ENCODE data around the gene TRAPPC2B.

The TRAPPC2B gene

GRCh38 chr19:57362997-57363687 is at the start of gene TRAPPC2B, which contains the start of gene ZNF547:
TRAPPC2B (plus strand) TSS chr19:57363551; CDS start chr19:57364834, 1,283 bp downstream.
ZNF547 (plus strand) TSS chr19:57363551; CDS start chr19:57368556, 5,005 bp downstream.
- Histone ChIP-seq H3K9me3 (ENCODE audit: control insufficient read depth, low read length) (no peaks in the 10 kb centered on the region), H3K27me3 (ENCODE audit: control insufficient read depth, insufficient read depth, low read length) (no peaks in the 10 kb centered on the region), H3K36me3 (ENCODE audit: control insufficient read depth, insufficient read depth, low read length) (no peaks in the 10 kb centered on the region), H3K4me3 (ENCODE audit: low read length) (peak within 1 kb of the TSS; percentile 80), H3K9ac (ENCODE audit: low read length) (peak within 1 kb of the TSS; percentile 76), H3K4me1 (ENCODE audit: control insufficient read depth, insufficient read depth, low read length) (peaks cover 4% of the 10 kb centered on the region)

GRCh38 chr19:57314146-57314545 is 49.2 kb upstream of the TRAPPC2B start:
- no peaks in the 10 kb centered on the region for H3K9me3 ChIP-seq (ENCODE audit: control insufficient read depth, low read length)
- H3K9ac ChIP-seq (ENCODE audit: low read length) = no peak overlapping the region
- peaks cover 23% of the 10 kb centered on the region for H3K27me3 ChIP-seq (ENCODE audit: control insufficient read depth, insufficient read depth, low read length)
- H3K4me3 ChIP-seq (ENCODE audit: low read length) = no peak overlapping the region
- H3K4me1 ChIP-seq (ENCODE audit: control insufficient read depth, insufficient read depth, low read length) = no peaks in the 10 kb centered on the region
- no peaks in the 10 kb centered on the region for H3K36me3 ChIP-seq (ENCODE audit: control insufficient read depth, insufficient read depth, low read length)

GRCh38 chr19:57317503-57317902 is 45.8 kb upstream of the TRAPPC2B start:
- Histone ChIP-seq H3K4me3 (ENCODE audit: low read length) (no peak overlapping the region), H3K9ac (ENCODE audit: low read length) (no peak overlapping the region), H3K9me3 (ENCODE audit: control insufficient read depth, low read length) (no peaks in the 10 kb centered on the region), H3K27me3 (ENCODE audit: control insufficient read depth, insufficient read depth, low read length) (peaks cover 23% of the 10 kb centered on the region), H3K4me1 (ENCODE audit: control insufficient read depth, insufficient read depth, low read length) (peaks cover 18% of the 10 kb centered on the region), H3K36me3 (ENCODE audit: control insufficient read depth, insufficient read depth, low read length) (no peaks in the 10 kb centered on the region)

GRCh38 chr19:57319869-57320179 is 43.5 kb upstream of the TRAPPC2B start:
- Histone ChIP-seq H3K27me3 (ENCODE audit: control insufficient read depth, insufficient read depth, low read length) (peaks cover 23% of the 10 kb centered on the region), H3K36me3 (ENCODE audit: control insufficient read depth, insufficient read depth, low read length) (peaks cover under 1% of the 10 kb centered on the region), H3K4me1 (ENCODE audit: control insufficient read depth, insufficient read depth, low read length) (peaks cover 18% of the 10 kb centered on the region), H3K4me3 (ENCODE audit: low read length) (peak overlapping the region; percentile 93), H3K9ac (ENCODE audit: low read length) (peak overlapping the region; percentile 96), H3K9me3 (ENCODE audit: control insufficient read depth, low read length) (no peaks in the 10 kb centered on the region)

GRCh38 chr19:57320180-57321084 is 42.9 kb upstream of the TRAPPC2B start, which contains the start of gene ZNF543:
ZNF543 (plus strand) TSS chr19:57320472; CDS start chr19:57320854, 382 bp downstream.
- Histone ChIP-seq H3K9ac (ENCODE audit: low read length) (peak within 1 kb of the TSS; percentile 96), H3K9me3 (ENCODE audit: control insufficient read depth, low read length) (no peaks in the 10 kb centered on the region), H3K4me3 (ENCODE audit: low read length) (peak within 1 kb of the TSS; percentile 93), H3K4me1 (ENCODE audit: control insufficient read depth, insufficient read depth, low read length) (peaks cover 18% of the 10 kb centered on the region), H3K27me3 (ENCODE audit: control insufficient read depth, insufficient read depth, low read length) (peaks cover 23% of the 10 kb centered on the region), H3K36me3 (ENCODE audit: control insufficient read depth, insufficient read depth, low read length) (peaks cover 6% of the 10 kb centered on the region)

- no peaks in the 10 kb centered on the region for H3K9me3 ChIP-seq (ENCODE audit: control insufficient read depth, low read length)
- peaks cover 6% of the 10 kb centered on the region for H3K36me3 ChIP-seq (ENCODE audit: control insufficient read depth, insufficient read depth, low read length)
- peaks cover 17% of the 10 kb centered on the region for H3K27me3 ChIP-seq (ENCODE audit: control insufficient read depth, insufficient read depth, low read length)
- H3K9ac ChIP-seq (ENCODE audit: low read length) = peak overlapping the region; percentile 96
- peak overlapping the region; percentile 93 for H3K4me3 ChIP-seq (ENCODE audit: low read length)
- peaks cover 18% of the 10 kb centered on the region for H3K4me1 ChIP-seq (ENCODE audit: control insufficient read depth, insufficient read depth, low read length)
These were observed 42.2 kb upstream of the TRAPPC2B start for GRCh38 chr19:57321116-57321515.

- Histone ChIP-seq H3K9ac (ENCODE audit: low read length) (peak overlapping the region; percentile 96), H3K27me3 (ENCODE audit: control insufficient read depth, insufficient read depth, low read length) (peaks cover 11% of the 10 kb centered on the region), H3K36me3 (ENCODE audit: control insufficient read depth, insufficient read depth, low read length) (peaks cover 9% of the 10 kb centered on the region), H3K4me1 (ENCODE audit: control insufficient read depth, insufficient read depth, low read length) (peaks cover 18% of the 10 kb centered on the region), H3K4me3 (ENCODE audit: low read length) (no peak overlapping the region), H3K9me3 (ENCODE audit: control insufficient read depth, low read length) (no peaks in the 10 kb centered on the region)
These were observed 41.6 kb upstream of the TRAPPC2B start for GRCh38 chr19:57321751-57322150.

GRCh38 chr19:57324992-57325391 is 38.4 kb upstream of the TRAPPC2B start:
- Histone ChIP-seq H3K4me3 (ENCODE audit: low read length) (no peak overlapping the region), H3K27me3 (ENCODE audit: control insufficient read depth, insufficient read depth, low read length) (no peaks in the 10 kb centered on the region), H3K4me1 (ENCODE audit: control insufficient read depth, insufficient read depth, low read length) (peaks cover 14% of the 10 kb centered on the region), H3K9ac (ENCODE audit: low read length) (no peak overlapping the region), H3K9me3 (ENCODE audit: control insufficient read depth, low read length) (peaks cover 4% of the 10 kb centered on the region), H3K36me3 (ENCODE audit: control insufficient read depth, insufficient read depth, low read length) (peaks cover 31% of the 10 kb centered on the region)

GRCh38 chr19:57327993-57328392 is 35.4 kb upstream of the TRAPPC2B start:
- H3K36me3 ChIP-seq (ENCODE audit: control insufficient read depth, insufficient read depth, low read length) = peaks cover 31% of the 10 kb centered on the region
- H3K27me3 ChIP-seq (ENCODE audit: control insufficient read depth, insufficient read depth, low read length) = no peaks in the 10 kb centered on the region
- H3K9ac ChIP-seq (ENCODE audit: low read length) = no peak overlapping the region
- H3K4me3 ChIP-seq (ENCODE audit: low read length) = no peak overlapping the region
- H3K9me3 ChIP-seq (ENCODE audit: control insufficient read depth, low read length) = peaks cover 4% of the 10 kb centered on the region
- no peaks in the 10 kb centered on the region for H3K4me1 ChIP-seq (ENCODE audit: control insufficient read depth, insufficient read depth, low read length)

GRCh38 chr19:57334191-57334590 is 29.2 kb upstream of the TRAPPC2B start:
- no peaks in the 10 kb centered on the region for H3K27me3 ChIP-seq (ENCODE audit: control insufficient read depth, insufficient read depth, low read length)
- no peak overlapping the region for H3K9ac ChIP-seq (ENCODE audit: low read length)
- H3K4me3 ChIP-seq (ENCODE audit: low read length) = no peak overlapping the region
- H3K9me3 ChIP-seq (ENCODE audit: control insufficient read depth, low read length) = peaks cover 2% of the 10 kb centered on the region
- no peaks in the 10 kb centered on the region for H3K4me1 ChIP-seq (ENCODE audit: control insufficient read depth, insufficient read depth, low read length)
- no peaks in the 10 kb centered on the region for H3K36me3 ChIP-seq (ENCODE audit: control insufficient read depth, insufficient read depth, low read length)

GRCh38 chr19:57338877-57339276 is 24.5 kb upstream of the TRAPPC2B start:
- H3K4me3 ChIP-seq (ENCODE audit: low read length) = no peak overlapping the region
- no peaks in the 10 kb centered on the region for H3K27me3 ChIP-seq (ENCODE audit: control insufficient read depth, insufficient read depth, low read length)
- H3K9me3 ChIP-seq (ENCODE audit: control insufficient read depth, low read length) = no peaks in the 10 kb centered on the region
- no peaks in the 10 kb centered on the region for H3K36me3 ChIP-seq (ENCODE audit: control insufficient read depth, insufficient read depth, low read length)
- no peaks in the 10 kb centered on the region for H3K4me1 ChIP-seq (ENCODE audit: control insufficient read depth, insufficient read depth, low read length)
- H3K9ac ChIP-seq (ENCODE audit: low read length) = no peak overlapping the region

- H3K27me3 ChIP-seq (ENCODE audit: control insufficient read depth, insufficient read depth, low read length) = no peaks in the 10 kb centered on the region
- no peak overlapping the region for H3K4me3 ChIP-seq (ENCODE audit: low read length)
- H3K4me1 ChIP-seq (ENCODE audit: control insufficient read depth, insufficient read depth, low read length) = no peaks in the 10 kb centered on the region
- H3K36me3 ChIP-seq (ENCODE audit: control insufficient read depth, insufficient read depth, low read length) = no peaks in the 10 kb centered on the region
- no peak overlapping the region for H3K9ac ChIP-seq (ENCODE audit: low read length)
- H3K9me3 ChIP-seq (ENCODE audit: control insufficient read depth, low read length) = no peaks in the 10 kb centered on the region
These were observed 20.8 kb upstream of the TRAPPC2B start for GRCh38 chr19:57342582-57342981.
